HepG2 (cell line): Measurements from ENCODE around the gene PKMYT1.

Experiments used
- CC2D1A ChIP-seq: sonication (generic); formaldehyde crosslinking; IDR thresholded peaks from 2 replicates; pipeline ENCODE4 v1.8.1; 2023; ENCODE audit warnings: mild to moderate bottlenecking, missing genetic modification reagents
- CTCF ChIP-seq: sonication (generic); formaldehyde crosslinking; IDR thresholded peaks from 2 replicates; pipeline ENCODE4 v1.5.0; 2020; ENCODE audit warnings: mild to moderate bottlenecking, missing genetic modification reagents, moderate library complexity
- E2F1 ChIP-seq: sonication (generic); formaldehyde crosslinking; IDR thresholded peaks from 2 replicates; pipeline ENCODE4 v1.5.0; 2020; ENCODE audit warnings: missing genetic modification reagents
- FOXP4 ChIP-seq: sonication (generic); formaldehyde crosslinking; IDR thresholded peaks from 2 replicates; pipeline ENCODE4 v1.4.0; 2020; ENCODE audit warnings: missing genetic modification reagents
- KDM5A ChIP-seq: fragments of 200-600 bp; sonication (generic); IDR thresholded peaks from 2 replicates; pipeline ENCODE4 v1.7.0; 2018; ENCODE audit warnings: antibody characterized with exemption, mild to moderate bottlenecking, low read length, borderline replicate concordance
- ZNF343 ChIP-seq: sonication (generic); formaldehyde crosslinking; IDR thresholded peaks from 2 replicates; pipeline ENCODE4 v1.4.0; 2020; ENCODE audit warnings: mild to moderate bottlenecking, missing genetic modification reagents
- ZNF878 ChIP-seq: sonication (generic); formaldehyde crosslinking; IDR thresholded peaks from 2 replicates; pipeline ENCODE4 v1.8.1; 2023; ENCODE audit warnings: mild to moderate bottlenecking, missing genetic modification reagents, moderate library complexity

- TF ChIP-seq CTCF (CRISPR knock-in tag), result no peak
- TF ChIP-seq KDM5A, result no peak
- no peak for TF ChIP-seq FOXP4 (CRISPR knock-in tag)
- no peak for TF ChIP-seq E2F1 (CRISPR knock-in tag)
- TF ChIP-seq ZNF343 (CRISPR knock-in tag), result no peak
- no peak for TF ChIP-seq ZNF878
- no peak for TF ChIP-seq CC2D1A (CRISPR knock-in tag)
These were observed 13.4 kb downstream of the PKMYT1 start for GRCh38 chr16:2966808-2967191.
